SK-N-MC (cell line): ENCODE data around the gene RAB17.

Source experiments
- DNase-seq: peaks from one replicate; pipeline ENCODE4 v3.0.0-alpha.2; 2011; ENCODE audit warnings: low read depth, low spot score
- H3K27ac ChIP-seq: fragments of 200-600 bp; sonication (generic); 2 replicates; pipeline ENCODE4 v1.5.1; 2016; ENCODE audit warnings: mixed run types
- H3K36me3 ChIP-seq: fragments of 200-600 bp; sonication (generic); 2 replicates; pipeline ENCODE4 v1.6.1; 2017; ENCODE audit warnings: antibody characterized with exemption, low read length, mixed read lengths; ENCODE audit not compliant: insufficient read depth
- H3K4me3 ChIP-seq: fragments of 200-600 bp; sonication (generic); 2 replicates; pipeline ENCODE4 v1.5.1; 2016
- H3K9ac ChIP-seq: fragments of 200-600 bp; sonication (generic); 2 replicates; pipeline ENCODE4 v1.8.0; 2017; ENCODE audit warnings: mixed run types, mixed read lengths; ENCODE audit not compliant: insufficient read length
- H3K9me3 ChIP-seq: fragments of 200-600 bp; sonication (generic); 2 replicates; pipeline ENCODE4 v1.6.1; 2017; ENCODE audit warnings: low read depth, mild to moderate bottlenecking, antibody characterized with exemption, low read length, moderate library complexity, mixed read lengths
- EZH2 ChIP-seq: fragments of 200-600 bp; sonication (generic); IDR thresholded peaks from one replicate; pipeline ENCODE4 v1.6.1; 2017; ENCODE audit warnings: antibody characterized with exemption
- FOXP2 ChIP-seq: optimal IDR thresholded peaks from 2 replicates; pipeline ENCODE3; 2011; ENCODE audit warnings: mild to moderate bottlenecking, moderate library complexity; ENCODE audit not compliant: insufficient read depth; ENCODE audit errors: extremely low read length, control extremely low read depth
- POLR2AphosphoS5 ChIP-seq: IDR thresholded peaks from 2 replicates; pipeline ENCODE4 v1.6.1; 2012; ENCODE audit warnings: mild to moderate bottlenecking, low read depth, low read length, borderline replicate concordance

RAB17 gene

GRCh38 chr2:237546876-237547395 lies 43.6 kb downstream of the RAB17 start:
- no peak for DNase-seq
- Histone ChIP-seq H3K9ac (no peak overlapping the region), H3K4me3 (no peak overlapping the region), H3K9me3 (no peaks in the 10 kb centered on the region), H3K36me3 (no peaks in the 10 kb centered on the region), H3K27ac (no peak overlapping the region)
- no peak for TF ChIP-seq FOXP2
- TF ChIP-seq POLR2AphosphoS5 = no peak
- no peak for TF ChIP-seq EZH2

- Histone ChIP-seq H3K9me3 (no peaks in the 10 kb centered on the region), H3K4me3 (no peak overlapping the region), H3K9ac (no peak overlapping the region), H3K27ac (no peak overlapping the region), H3K36me3 (no peaks in the 10 kb centered on the region)
- no peak for TF ChIP-seq FOXP2
- TF ChIP-seq POLR2AphosphoS5 = no peak
- no peak for TF ChIP-seq EZH2
- no peak for DNase-seq
Measured at GRCh38 chr2:237546040-237546875, 44.3 kb downstream of the RAB17 start.

- no peak for TF ChIP-seq FOXP2
- no peak for TF ChIP-seq EZH2
- no peak for TF ChIP-seq POLR2AphosphoS5
- H3K4me3 ChIP-seq = no peak overlapping the region
- no peak for DNase-seq
- no peak overlapping the region for H3K9ac ChIP-seq
- no peak overlapping the region for H3K27ac ChIP-seq
- no peaks in the 10 kb centered on the region for H3K9me3 ChIP-seq
- no peaks in the 10 kb centered on the region for H3K36me3 ChIP-seq
Measured at GRCh38 chr2:237542001-237542704, 48.4 kb downstream of the RAB17 start.

GRCh38 chr2:237541243-237541642 lies 49.3 kb downstream of the RAB17 start:
- no peaks in the 10 kb centered on the region for H3K9me3 ChIP-seq
- H3K36me3 ChIP-seq = no peaks in the 10 kb centered on the region
- no peak overlapping the region for H3K27ac ChIP-seq
- H3K4me3 ChIP-seq = no peak overlapping the region
- no peak overlapping the region for H3K9ac ChIP-seq
- TF ChIP-seq EZH2 (no peak), POLR2AphosphoS5 (no peak), FOXP2 (no peak)
- DNase-seq = no peak

- Histone ChIP-seq H3K27ac (no peak overlapping the region), H3K36me3 (no peaks in the 10 kb centered on the region), H3K4me3 (no peak overlapping the region), H3K9me3 (no peaks in the 10 kb centered on the region), H3K9ac (no peak overlapping the region)
- no peak for TF ChIP-seq EZH2
- TF ChIP-seq POLR2AphosphoS5 = no peak
- no peak for TF ChIP-seq FOXP2
- no peak for DNase-seq
Measured at GRCh38 chr2:237540823-237541222, 49.7 kb downstream of the RAB17 start.

GRCh38 chr2:237540223-237540775 lies 50.2 kb downstream of the RAB17 start:
- no peak for DNase-seq
- H3K9me3 ChIP-seq = no peaks in the 10 kb centered on the region
- H3K27ac ChIP-seq = no peak overlapping the region
- no peaks in the 10 kb centered on the region for H3K36me3 ChIP-seq
- no peak overlapping the region for H3K4me3 ChIP-seq
- no peak for TF ChIP-seq FOXP2
- TF ChIP-seq POLR2AphosphoS5 = no peak
- TF ChIP-seq EZH2 = no peak
- no peak overlapping the region for H3K9ac ChIP-seq

- no peak overlapping the region for H3K4me3 ChIP-seq
- H3K9ac ChIP-seq = no peak overlapping the region
- no peaks in the 10 kb centered on the region for H3K9me3 ChIP-seq
- no peak overlapping the region for H3K27ac ChIP-seq
- DNase-seq = no peak
- H3K36me3 ChIP-seq = no peaks in the 10 kb centered on the region
- TF ChIP-seq POLR2AphosphoS5 (no peak), EZH2 (no peak), FOXP2 (no peak)
Measured at GRCh38 chr2:237539681-237540080, 50.9 kb downstream of the RAB17 start.

GRCh38 chr2:237538901-237539300 lies 51.6 kb downstream of the RAB17 start:
- no peaks in the 10 kb centered on the region for H3K9me3 ChIP-seq
- DNase-seq = no peak
- TF ChIP-seq FOXP2 (no peak), EZH2 (no peak), POLR2AphosphoS5 (no peak)
- H3K27ac ChIP-seq = no peak overlapping the region
- H3K9ac ChIP-seq = no peak overlapping the region
- H3K36me3 ChIP-seq = no peaks in the 10 kb centered on the region
- H3K4me3 ChIP-seq = no peak overlapping the region
